Measurements from ENCODE around the gene NR2F2.

The NR2F2 gene

DNA sequence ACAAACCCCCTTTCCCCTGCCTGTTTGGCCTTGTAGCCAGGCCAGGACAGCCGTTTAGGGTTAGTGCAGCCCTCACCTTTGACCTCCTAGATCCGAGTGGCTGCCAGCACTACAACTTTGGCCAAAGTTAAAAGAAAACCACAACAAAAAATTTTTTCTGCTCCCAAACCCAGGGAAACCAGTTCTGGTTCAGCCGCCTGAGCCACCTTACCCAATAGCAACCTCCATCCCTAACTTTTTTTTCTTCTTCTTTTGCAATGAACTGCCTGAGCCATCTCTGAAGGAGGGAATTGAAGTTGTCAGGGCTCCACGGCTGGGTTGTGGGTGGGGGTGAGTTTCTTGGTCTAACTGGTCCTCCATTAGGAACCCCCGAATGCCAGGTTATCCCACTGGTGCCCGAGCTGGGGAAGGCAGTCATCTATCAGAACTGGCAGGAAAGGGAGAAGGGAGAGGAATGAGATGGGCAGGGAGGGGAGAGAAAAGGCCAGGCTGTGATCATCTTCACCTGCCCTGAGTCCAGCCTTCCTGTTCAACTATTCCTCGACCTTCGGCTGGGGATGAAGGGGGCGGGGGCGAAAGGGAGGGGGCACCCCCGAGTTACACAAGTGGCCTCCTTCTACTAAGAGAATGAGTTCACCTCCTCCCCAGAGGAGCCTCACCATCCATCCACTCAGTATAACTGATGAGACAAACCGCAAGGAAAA, 6.2 kb upstream of the NR2F2 start:
- Mint-ChIP-seq H3K36me3 (ENCODE audit: low read depth) (no peaks in the 10 kb centered on the region), H3K27me3 (ENCODE audit: low read depth) (peaks cover 93% of the 10 kb centered on the region), H3K27ac (no peak overlapping the region), H3K4me1 (ENCODE audit: low read depth) (no peaks in the 10 kb centered on the region), H3K9me3 (no peaks in the 10 kb centered on the region), H3K4me3 (no peak overlapping the region)

DNA sequence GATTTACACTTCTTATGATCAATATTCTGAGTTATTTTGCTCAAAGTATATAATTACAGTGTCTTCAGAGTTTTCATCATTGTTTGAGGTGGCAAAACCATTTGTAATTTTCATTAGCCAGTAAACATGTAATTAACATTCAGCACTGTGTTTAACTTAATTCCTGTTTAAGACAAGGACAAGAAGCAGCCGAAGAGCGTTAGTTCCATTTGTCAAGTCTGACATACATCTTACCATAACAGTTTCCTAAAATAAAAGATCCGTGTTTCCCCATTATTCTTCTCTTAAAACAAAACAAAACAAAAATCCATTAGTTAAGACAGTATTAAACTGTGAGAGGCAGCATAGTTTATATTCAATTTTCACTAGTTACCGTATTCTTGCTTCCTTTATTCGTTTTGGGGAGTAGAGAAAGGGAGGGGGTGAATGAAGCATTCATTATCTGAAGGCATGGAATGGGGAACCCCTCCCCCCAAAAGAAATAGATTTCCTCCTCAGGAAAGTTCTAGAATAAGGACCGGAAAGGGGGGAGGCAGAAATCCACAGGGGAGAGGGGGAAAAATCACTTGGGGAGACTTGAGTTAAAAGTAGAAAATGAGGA, 5.5 kb upstream of the NR2F2 start:
- Mint-ChIP-seq H3K4me1 (ENCODE audit: low read depth) (no peaks in the 10 kb centered on the region), H3K27me3 (ENCODE audit: low read depth) (peaks cover 93% of the 10 kb centered on the region), H3K4me3 (no peak overlapping the region), H3K36me3 (ENCODE audit: low read depth) (peaks cover 2% of the 10 kb centered on the region), H3K9me3 (no peaks in the 10 kb centered on the region), H3K27ac (no peak overlapping the region)

DNA sequence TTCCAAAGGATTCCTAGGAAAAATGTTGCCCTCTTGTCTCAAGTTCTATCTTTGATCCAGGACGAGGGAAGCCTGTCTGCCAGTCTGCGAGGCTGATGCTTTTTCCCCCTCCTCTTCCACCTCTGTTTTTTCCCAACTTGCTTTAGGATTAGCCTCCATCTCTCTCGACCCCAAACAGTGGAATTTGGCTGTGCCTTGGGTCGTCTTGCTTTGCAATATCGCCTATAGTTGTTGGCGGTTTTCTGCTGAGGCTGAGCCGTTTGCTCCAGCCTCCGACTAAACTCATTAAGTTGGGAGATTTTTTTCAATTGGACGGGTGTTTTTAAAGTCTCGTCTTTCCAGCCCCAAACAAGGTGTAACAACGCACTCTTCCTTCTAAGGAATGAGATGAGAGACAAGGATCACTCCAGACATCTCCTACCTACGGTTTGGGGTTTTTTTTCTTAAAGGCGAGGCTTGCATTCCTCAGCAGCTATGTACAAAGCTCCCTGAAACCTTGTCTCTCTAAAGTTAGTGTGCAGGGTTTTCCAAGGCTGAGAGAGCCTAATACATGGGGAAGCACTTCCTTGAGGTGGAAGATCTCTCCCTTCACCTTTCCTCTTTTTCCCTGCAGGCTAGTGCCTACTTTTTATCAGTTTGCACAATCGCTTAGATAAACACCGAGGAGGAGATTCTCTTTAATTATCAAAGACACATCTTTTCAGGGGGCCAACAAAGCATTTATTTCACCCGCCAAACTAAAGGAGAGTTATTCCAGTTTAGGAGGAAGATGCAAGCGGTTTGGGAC, 4.8 kb upstream of the NR2F2 start:
- peaks cover 2% of the 10 kb centered on the region for H3K36me3 Mint-ChIP-seq (ENCODE audit: low read depth)

DNA sequence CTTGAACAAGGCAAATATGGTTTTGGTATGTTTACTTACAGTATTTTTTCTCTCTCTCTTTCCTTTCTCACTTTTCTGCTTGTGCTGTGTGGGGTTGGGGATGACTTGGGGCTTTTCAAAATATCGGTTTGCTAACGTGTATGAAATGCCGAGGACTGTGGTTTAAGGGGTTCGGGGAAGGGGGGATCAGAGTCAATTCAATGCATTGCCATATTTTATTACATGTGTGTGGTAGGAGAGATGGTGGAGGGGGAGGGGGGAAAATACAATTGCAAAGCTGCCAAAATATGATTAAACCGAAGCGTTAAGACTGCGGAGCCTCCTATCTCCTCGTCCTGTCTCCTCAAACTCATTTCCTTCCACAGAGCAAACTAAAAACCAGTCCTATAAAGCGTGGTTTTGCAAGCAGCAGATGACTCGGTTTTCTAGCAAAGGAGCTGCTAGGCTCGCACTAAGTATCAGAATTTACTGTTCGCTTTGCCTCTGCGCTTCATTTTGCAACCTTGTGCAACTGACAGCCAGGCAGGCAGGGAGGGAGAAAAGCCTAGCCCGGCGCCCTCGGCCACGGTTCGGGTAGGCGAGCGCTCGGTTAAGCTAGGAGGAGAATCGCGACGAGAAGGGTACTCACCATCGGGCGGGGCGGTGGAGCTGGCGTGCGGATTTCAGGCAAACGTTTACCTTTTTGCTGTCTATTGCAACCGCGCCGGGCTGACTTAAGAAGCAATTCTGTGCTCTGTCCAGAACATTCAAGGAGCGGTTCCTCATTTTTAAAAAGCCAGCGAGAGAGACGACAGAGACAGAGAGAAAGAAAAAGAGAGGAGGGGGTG, 4.0 kb upstream of the NR2F2 start:
- H3K27me3 Mint-ChIP-seq (ENCODE audit: low read depth): peaks cover 89% of the 10 kb centered on the region
- peaks cover 3% of the 10 kb centered on the region for H3K36me3 Mint-ChIP-seq (ENCODE audit: low read depth)

More for the DNA sequence above, 4.8 kb upstream of the NR2F2 start:
- no peaks in the 10 kb centered on the region for H3K9me3 Mint-ChIP-seq
- peaks cover 2% of the 10 kb centered on the region for H3K4me1 Mint-ChIP-seq (ENCODE audit: low read depth)
- H3K4me3 Mint-ChIP-seq: no peak overlapping the region
- peak overlapping the region; percentile 46 for H3K27ac Mint-ChIP-seq
- peaks cover 92% of the 10 kb centered on the region for H3K27me3 Mint-ChIP-seq (ENCODE audit: low read depth)

DNA sequence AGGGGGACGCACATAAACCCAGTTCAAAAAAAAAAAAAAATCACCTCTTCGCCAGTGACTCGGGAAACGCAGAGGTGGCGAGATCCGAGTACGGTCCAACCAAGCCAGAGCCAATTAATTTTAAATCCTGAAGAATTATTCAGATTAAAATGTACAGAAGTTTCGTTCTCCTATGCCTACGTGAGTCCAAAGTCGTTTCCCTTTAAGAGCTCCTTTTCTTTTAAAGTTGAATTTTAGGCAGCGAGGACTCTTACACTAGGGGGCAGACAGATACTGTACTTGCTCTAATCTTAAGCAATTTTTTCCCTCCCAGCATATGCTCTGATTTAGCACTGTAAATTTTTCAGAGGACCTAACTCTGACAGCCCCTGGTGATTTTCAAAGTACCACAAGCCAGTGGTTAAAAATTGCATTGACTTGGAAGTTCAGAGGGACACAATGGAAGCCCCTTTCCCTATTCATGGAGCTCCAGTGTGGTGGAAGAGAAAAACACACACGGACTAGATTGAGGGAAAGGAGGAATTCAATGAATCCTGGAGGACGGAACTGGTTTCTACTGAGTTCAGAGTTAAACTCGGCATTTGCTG, 3.3 kb upstream of the NR2F2 start:
- no peaks in the 10 kb centered on the region for H3K9me3 Mint-ChIP-seq
- peaks cover 3% of the 10 kb centered on the region for H3K4me1 Mint-ChIP-seq (ENCODE audit: low read depth)
- H3K27ac Mint-ChIP-seq: no peak overlapping the region
- no peak overlapping the region for H3K4me3 Mint-ChIP-seq
- H3K27me3 Mint-ChIP-seq (ENCODE audit: low read depth): peaks cover 87% of the 10 kb centered on the region
- H3K36me3 Mint-ChIP-seq (ENCODE audit: low read depth): peaks cover 3% of the 10 kb centered on the region

More for the DNA sequence above, 4.0 kb upstream of the NR2F2 start:
- Mint-ChIP-seq H3K27ac (no peak overlapping the region), H3K4me1 (ENCODE audit: low read depth) (peaks cover 3% of the 10 kb centered on the region), H3K9me3 (no peaks in the 10 kb centered on the region), H3K4me3 (peak overlapping the region; percentile 21)

DNA sequence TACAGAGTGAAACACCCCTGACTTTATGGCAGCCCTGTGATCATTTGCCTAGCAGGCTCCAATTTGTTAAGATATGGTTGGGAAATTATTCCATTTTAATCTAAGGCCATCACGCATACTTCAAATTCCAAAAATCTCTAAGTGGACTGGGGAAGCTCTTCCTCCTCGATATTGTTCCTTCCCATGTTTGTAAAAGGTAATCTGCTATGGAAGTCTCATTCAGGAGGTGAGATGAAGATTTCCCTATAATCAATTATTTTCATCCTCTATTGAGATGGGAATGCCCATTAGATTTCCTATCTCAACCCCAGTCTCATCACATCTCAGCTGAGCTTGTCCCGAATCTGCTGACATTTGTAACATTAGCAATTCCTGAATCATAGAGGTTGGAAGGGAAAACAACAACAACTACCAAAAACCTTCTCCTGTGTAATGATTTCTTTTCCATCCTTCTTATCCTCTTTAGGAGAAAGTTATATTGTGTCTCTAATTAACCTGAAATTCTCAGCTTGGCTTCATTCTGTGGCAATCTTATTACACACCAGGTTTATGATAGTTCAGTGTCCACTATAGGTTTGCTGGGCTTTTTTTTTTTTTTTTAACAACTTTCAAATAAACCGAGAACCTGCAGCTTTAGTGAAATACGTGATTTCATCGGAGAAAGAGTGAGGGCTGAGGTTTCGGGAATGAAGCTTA, 2.2 kb upstream of the NR2F2 start:
- peaks cover 3% of the 10 kb centered on the region for H3K4me1 Mint-ChIP-seq (ENCODE audit: low read depth)
- peaks cover 6% of the 10 kb centered on the region for H3K36me3 Mint-ChIP-seq (ENCODE audit: low read depth)
- H3K27me3 Mint-ChIP-seq (ENCODE audit: low read depth): peaks cover 90% of the 10 kb centered on the region
- H3K4me3 Mint-ChIP-seq: no peak overlapping the region
- no peaks in the 10 kb centered on the region for H3K9me3 Mint-ChIP-seq
- H3K27ac Mint-ChIP-seq: no peak overlapping the region

DNA sequence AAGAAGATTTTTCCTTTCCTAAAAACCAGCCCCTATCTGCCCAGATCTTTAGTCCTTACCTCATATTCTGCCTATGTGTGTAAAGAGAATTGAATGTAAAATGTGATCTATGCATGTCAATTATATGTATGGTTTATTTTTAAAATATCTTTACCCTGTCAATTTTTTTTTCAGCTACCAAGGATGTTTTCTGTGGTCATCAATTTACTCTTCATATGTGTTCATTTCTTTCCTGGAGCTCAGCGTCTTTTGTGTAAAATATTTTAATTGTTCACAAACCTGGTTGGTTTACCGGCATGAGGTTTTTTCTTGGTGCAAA, 1.7 kb upstream of the NR2F2 start:
- Mint-ChIP-seq H3K4me1 (ENCODE audit: low read depth) (peaks cover 3% of the 10 kb centered on the region), H3K27ac (no peak overlapping the region), H3K36me3 (ENCODE audit: low read depth) (peaks cover 6% of the 10 kb centered on the region), H3K9me3 (no peaks in the 10 kb centered on the region), H3K4me3 (no peak overlapping the region), H3K27me3 (ENCODE audit: low read depth) (peaks cover 90% of the 10 kb centered on the region)

DNA sequence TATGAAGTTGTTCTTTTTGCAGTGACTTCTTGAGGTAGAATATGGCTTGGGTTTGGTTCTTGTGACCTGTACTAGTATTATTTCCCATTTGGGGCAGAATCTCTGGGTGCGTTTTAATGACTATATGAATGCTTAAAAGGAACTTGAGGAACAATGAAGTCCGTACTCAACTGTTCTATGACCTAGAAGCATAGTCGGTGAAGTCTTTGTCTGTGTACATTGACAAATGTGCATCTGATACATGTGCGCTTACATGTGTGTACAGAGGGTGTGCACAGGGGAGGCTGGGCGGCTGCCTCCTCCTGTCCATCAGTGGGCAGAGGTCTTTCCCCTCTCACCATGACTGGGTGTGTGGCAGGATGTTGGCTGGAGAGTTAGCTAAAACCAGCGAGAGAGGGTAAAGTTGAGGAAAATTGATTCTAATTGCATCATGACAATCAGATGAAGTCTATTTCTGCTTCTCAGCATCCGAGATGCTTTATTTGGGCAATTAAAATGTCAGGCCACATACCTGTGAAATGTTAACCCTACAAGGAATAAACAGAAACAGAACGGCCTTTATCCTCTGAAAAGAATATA, 1.0 kb upstream of the NR2F2 start:
- Mint-ChIP-seq H3K36me3 (ENCODE audit: low read depth) (peaks cover 6% of the 10 kb centered on the region), H3K4me3 (peak overlapping the region; percentile 52), H3K4me1 (ENCODE audit: low read depth) (peaks cover 3% of the 10 kb centered on the region), H3K9me3 (no peaks in the 10 kb centered on the region), H3K27me3 (ENCODE audit: low read depth) (peaks cover 90% of the 10 kb centered on the region), H3K27ac (peak overlapping the region; percentile 60)

DNA sequence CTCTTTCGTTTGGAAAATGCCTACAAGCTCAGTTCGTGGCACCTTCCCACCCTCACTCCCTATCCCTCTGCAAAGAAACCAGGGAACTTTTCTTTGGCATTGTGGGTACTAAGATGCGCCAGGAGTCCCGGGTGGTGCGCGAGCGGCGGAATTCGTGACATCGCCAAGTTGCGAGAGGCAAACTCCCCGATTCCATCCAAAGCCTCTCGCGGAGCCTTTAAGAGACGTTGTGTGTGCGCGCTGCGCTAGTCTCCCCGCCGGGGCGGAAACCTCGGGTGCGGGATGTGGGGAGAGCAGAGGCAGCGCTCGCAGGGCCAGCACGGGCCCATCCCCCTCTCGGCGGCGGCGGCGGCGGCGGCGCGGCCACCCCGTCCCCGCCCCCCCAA, 443 bp upstream of the NR2F2 start:
- peaks cover 89% of the 10 kb centered on the region for H3K27me3 Mint-ChIP-seq (ENCODE audit: low read depth)
- peaks cover 3% of the 10 kb centered on the region for H3K4me1 Mint-ChIP-seq (ENCODE audit: low read depth)
- H3K9me3 Mint-ChIP-seq: no peaks in the 10 kb centered on the region
- H3K27ac Mint-ChIP-seq: peak overlapping the region; percentile 73
- peak overlapping the region; percentile 64 for H3K4me3 Mint-ChIP-seq
- peaks cover 6% of the 10 kb centered on the region for H3K36me3 Mint-ChIP-seq (ENCODE audit: low read depth)

DNA sequence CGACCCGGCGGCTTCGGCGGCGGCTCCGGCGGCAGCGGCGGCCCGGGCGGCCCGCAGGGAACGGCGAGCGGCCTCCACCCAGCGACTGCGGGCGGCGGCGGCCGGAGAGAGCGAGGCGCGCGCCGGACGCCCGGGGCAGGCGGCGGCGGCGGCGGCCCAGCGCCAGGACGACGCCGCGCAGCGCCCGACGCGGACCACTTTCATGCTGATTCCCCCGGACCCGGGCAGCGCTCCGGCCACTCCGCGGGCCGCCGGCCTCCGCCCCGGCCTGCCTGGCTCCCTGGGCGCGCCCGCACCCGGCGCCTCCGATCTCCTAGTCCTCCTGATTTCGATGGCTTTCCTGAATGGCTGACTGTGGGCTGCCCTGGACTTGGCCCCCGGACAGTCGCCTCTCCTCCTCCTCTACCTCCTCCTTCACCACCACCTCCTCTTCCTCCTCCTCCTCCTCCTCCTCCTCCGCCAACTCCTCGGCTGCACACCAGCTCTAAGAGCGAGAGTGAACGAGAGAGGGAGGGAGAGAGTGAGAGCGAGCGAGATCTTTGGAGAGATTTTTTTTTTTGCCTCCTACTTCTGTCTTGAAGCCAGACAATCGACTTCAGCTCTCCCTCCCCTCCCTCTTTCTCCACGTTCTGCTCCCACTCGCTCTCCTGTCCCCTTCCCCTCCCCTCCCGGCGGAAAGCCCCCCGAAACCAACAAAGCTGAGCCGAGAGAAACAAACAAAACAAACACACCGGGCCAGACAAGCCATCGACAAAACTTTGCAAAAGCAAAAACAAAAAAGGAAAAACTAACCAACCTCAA, 844 bp downstream of the NR2F2 start:
- peak overlapping the region; percentile 71 for H3K27ac Mint-ChIP-seq
- H3K36me3 Mint-ChIP-seq (ENCODE audit: low read depth): peaks cover 6% of the 10 kb centered on the region
- H3K4me1 Mint-ChIP-seq (ENCODE audit: low read depth): peaks cover 3% of the 10 kb centered on the region

DNA sequence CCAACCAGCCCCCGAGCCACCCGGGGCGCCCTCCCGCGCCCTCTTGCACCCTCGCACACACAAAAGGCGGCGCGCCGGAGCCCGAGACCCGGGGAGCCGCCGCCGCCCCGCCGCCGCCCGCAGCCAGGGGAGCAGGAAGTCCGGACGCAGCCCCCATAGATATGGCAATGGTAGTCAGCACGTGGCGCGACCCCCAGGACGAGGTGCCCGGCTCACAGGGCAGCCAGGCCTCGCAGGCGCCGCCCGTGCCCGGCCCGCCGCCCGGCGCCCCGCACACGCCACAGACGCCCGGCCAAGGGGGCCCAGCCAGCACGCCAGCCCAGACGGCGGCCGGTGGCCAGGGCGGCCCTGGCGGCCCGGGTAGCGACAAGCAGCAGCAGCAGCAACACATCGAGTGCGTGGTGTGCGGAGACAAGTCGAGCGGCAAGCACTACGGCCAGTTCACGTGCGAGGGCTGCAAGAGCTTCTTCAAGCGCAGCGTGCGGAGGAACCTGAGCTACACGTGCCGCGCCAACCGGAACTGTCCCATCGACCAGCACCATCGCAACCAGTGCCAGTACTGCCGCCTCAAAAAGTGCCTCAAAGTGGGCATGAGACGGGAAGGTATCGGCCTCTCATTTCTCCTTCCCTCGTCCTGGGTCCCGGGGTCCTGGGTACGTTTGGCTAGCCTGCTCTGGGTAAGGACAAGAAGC, 1.6 kb downstream of the NR2F2 start:
- H3K4me3 Mint-ChIP-seq: peak overlapping the region; percentile 40
- H3K9me3 Mint-ChIP-seq: no peaks in the 10 kb centered on the region
- peak overlapping the region; percentile 71 for H3K27ac Mint-ChIP-seq

More for the DNA sequence above, 844 bp downstream of the NR2F2 start:
- peaks cover 89% of the 10 kb centered on the region for H3K27me3 Mint-ChIP-seq (ENCODE audit: low read depth)
- peak overlapping the region; percentile 21 for H3K4me3 Mint-ChIP-seq
- no peaks in the 10 kb centered on the region for H3K9me3 Mint-ChIP-seq

DNA sequence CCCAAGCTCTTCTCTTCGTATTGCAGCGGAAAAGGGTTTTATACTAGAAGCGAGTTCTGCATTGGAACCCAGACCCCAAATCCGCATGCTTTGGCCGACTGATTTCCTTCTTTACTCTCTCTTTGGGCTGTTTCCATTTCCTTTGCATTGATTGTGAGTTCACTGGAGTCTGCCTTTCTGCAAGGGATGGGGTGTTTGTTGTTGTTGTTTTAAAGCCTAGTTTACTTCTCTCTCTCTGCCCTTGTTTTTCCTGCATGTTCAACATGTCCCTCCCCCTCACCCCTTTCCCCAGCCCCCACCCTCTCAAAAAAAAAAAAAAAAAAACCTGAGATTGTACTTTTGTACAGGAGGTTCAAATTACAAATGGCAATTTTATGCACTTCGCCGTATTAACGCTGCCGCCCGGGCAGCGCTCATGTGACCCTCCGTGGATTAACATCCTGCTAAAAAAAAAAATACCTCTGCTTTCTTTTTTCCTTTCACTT, 2.2 kb downstream of the NR2F2 start:
- peak overlapping the region; percentile 49 for H3K27ac Mint-ChIP-seq
- H3K27me3 Mint-ChIP-seq (ENCODE audit: low read depth): peaks cover 89% of the 10 kb centered on the region
- H3K36me3 Mint-ChIP-seq (ENCODE audit: low read depth): peaks cover 6% of the 10 kb centered on the region
- peaks cover 3% of the 10 kb centered on the region for H3K4me1 Mint-ChIP-seq (ENCODE audit: low read depth)
- H3K9me3 Mint-ChIP-seq: no peaks in the 10 kb centered on the region
- peak overlapping the region; percentile 40 for H3K4me3 Mint-ChIP-seq

More for the DNA sequence above, 1.6 kb downstream of the NR2F2 start:
- Mint-ChIP-seq H3K4me1 (ENCODE audit: low read depth) (peaks cover 3% of the 10 kb centered on the region), H3K36me3 (ENCODE audit: low read depth) (peaks cover 6% of the 10 kb centered on the region), H3K27me3 (ENCODE audit: low read depth) (peaks cover 89% of the 10 kb centered on the region)
